Gastroesophageal sphincter (tissue), 4 donors: Measurements from ENCODE around the gene PCED1B. TPM values are rescaled to one million over a fixed set of nuclear protein-coding genes. Genes with fewer than 3 reads are reported as not detected.

Source experiments
- ATAC-seq: fragments of 150-250 bp; one replicate; pipeline ENCODE4 v1.9.1; 2016; ENCODE audit warnings: mild to moderate bottlenecking, moderate library complexity
- H3K27ac ChIP-seq, 4 donors: fragments of 200-600 bp; sonication (generic) in 3 of 4; 1 replicate in 3 of 4; 2 replicates in 1 of 4; pipeline ENCODE4 v1.5.1; 2016 to 2019
- H3K27me3 ChIP-seq: fragments of 200-600 bp; sonication (generic); one replicate; pipeline ENCODE4 v1.5.1; 2019
- H3K36me3 ChIP-seq, 2 donors: fragments of 200-600 bp; sonication (generic); one replicate each; pipeline ENCODE4 v1.5.1; 2019; ENCODE audit warnings: control low read depth in 1 of 2
- H3K4me1 ChIP-seq, 3 donors: fragments of 200-600 bp; sonication (generic); 1 replicate in 2 of 3; 2 replicates in 1 of 3; pipeline ENCODE4 v1.5.1; 2016 to 2019; ENCODE audit warnings: control low read depth in 2 of 3
- H3K4me3 ChIP-seq, 2 donors: fragments of 200-600 bp; sonication (generic); one replicate each; pipeline ENCODE4 v1.5.1; 2019; ENCODE audit warnings: mild to moderate bottlenecking in 1 of 2, moderate library complexity in 1 of 2
- H3K9me3 ChIP-seq, 3 donors: fragments of 200-600 bp; sonication (generic); one replicate each; pipeline ENCODE4 v1.5.1; 2017 to 2019; ENCODE audit warnings: control low read depth in 2 of 3
- CTCF ChIP-seq, 4 experiments: fragments of 200-600 bp in 2 of 4; fragments of 450-650 bp in 2 of 4; sonication (generic) in 1 of 4; IDR thresholded peaks; one replicate each; pipeline ENCODE4 v1.5.1; 2017 to 2019; ENCODE audit warnings: antibody characterized with exemption in 4 of 4, mild to moderate bottlenecking in 2 of 4, moderate library complexity in 2 of 4
- EP300 ChIP-seq: sonication (generic); formaldehyde crosslinking; IDR thresholded peaks from one replicate; pipeline ENCODE4 v1.6.1; 2017; ENCODE audit warnings: antibody characterized with exemption, mild to moderate bottlenecking
- POLR2A ChIP-seq, 2 donors: fragments of 450-650 bp; IDR thresholded peaks; one replicate each; pipeline ENCODE4 v1.6.1; 2017; ENCODE audit warnings: antibody characterized with exemption in 2 of 2, mild to moderate bottlenecking in 2 of 2, moderate library complexity in 1 of 2
- POLR2AphosphoS5 ChIP-seq: sonication (generic); formaldehyde crosslinking; IDR thresholded peaks from one replicate; pipeline ENCODE4 v1.6.1; 2017; ENCODE audit warnings: antibody characterized with exemption
- WGBS, 2 donors: methylation state at CpG; one replicate each; pipeline ENCODE4 v1.1.5; 2018; ENCODE audit warnings: low coverage in 1 of 2; 5-methylcytosine and 5-hydroxymethylcytosine counted together
- total RNA-seq, 4 donors: library from RNA; depleted of rRNA; stranded (reverse); fragments of >200 nt; gene quantifications; one replicate each; pipeline ENCODE4 v1.1.0, GENCODE V29; 2016

PCED1B gene
- total RNA-seq, 4 donors from 2014 or later: 0.22 to 2.7 (median 1.7) TPM; not detected in 1

GRCh38 chr12:47156167-47156736 lies 76.8 kb downstream of the PCED1B start:
- peaks cover 0 to 20% (median 4%) of the 10 kb centered on the region in 3 donors for H3K4me1 ChIP-seq
- peak overlapping the region in 3 of 4 donors; percentile 11 to 38 (median 37) for H3K27ac ChIP-seq
- no peaks in the 10 kb centered on the region for H3K27me3 ChIP-seq
- no peak for TF ChIP-seq POLR2A (IDR thresholded peaks at IDR 0.05)
- TF ChIP-seq EP300: no peak
- TF ChIP-seq POLR2AphosphoS5: no peak
- no peak for TF ChIP-seq CTCF (IDR thresholded peaks at IDR 0.05)
- H3K4me3 ChIP-seq: no peak overlapping the region
- no peaks in the 10 kb centered on the region for H3K9me3 ChIP-seq
- no peaks in the 10 kb centered on the region for H3K36me3 ChIP-seq
- WGBS, 2 donors: 43 to 50% methylated on average over 2 of the region's 2 CpGs
- ATAC-seq: no peak

GRCh38 chr12:47158792-47159191 lies 79.4 kb downstream of the PCED1B start:
- WGBS, 2 donors: 63 to 82% methylated on average over 1 of the region's 1 CpG
- Histone ChIP-seq H3K4me3 (no peak overlapping the region), H3K9me3 (peaks cover 0 to 5% (median 0%) of the 10 kb centered on the region in 3 donors), H3K36me3 (no peaks in the 10 kb centered on the region), H3K4me1 (peaks cover 0 to 20% (median 4%) of the 10 kb centered on the region in 3 donors), H3K27me3 (no peaks in the 10 kb centered on the region), H3K27ac (no peak overlapping the region)
- ATAC-seq: no peak
- TF ChIP-seq POLR2AphosphoS5: no peak
- TF ChIP-seq EP300: no peak
- no peak for TF ChIP-seq POLR2A (IDR thresholded peaks at IDR 0.05)
- no peak for TF ChIP-seq CTCF (IDR thresholded peaks at IDR 0.05)

- WGBS, 2 donors: 92% methylated on average over 1 of the region's 1 CpG; no CpG with 5 or more reads in 1 of the 2 donors
- no peak overlapping the region for H3K27ac ChIP-seq
- H3K36me3 ChIP-seq: no peaks in the 10 kb centered on the region
- no peak overlapping the region for H3K4me3 ChIP-seq
- peaks cover 0 to 5% (median 0%) of the 10 kb centered on the region in 3 donors for H3K9me3 ChIP-seq
- peaks cover 0 to 20% (median 4%) of the 10 kb centered on the region in 3 donors for H3K4me1 ChIP-seq
- no peaks in the 10 kb centered on the region for H3K27me3 ChIP-seq
- TF ChIP-seq POLR2AphosphoS5 (no peak), CTCF (IDR thresholded peaks at IDR 0.05) (no peak), EP300 (no peak), POLR2A (IDR thresholded peaks at IDR 0.05) (no peak)
- no peak for ATAC-seq
Observed at GRCh38 chr12:47159348-47159747, 79.9 kb downstream of the PCED1B start.

- Histone ChIP-seq H3K36me3 (no peaks in the 10 kb centered on the region), H3K4me3 (no peak overlapping the region), H3K9me3 (peaks cover 0 to 5% (median 0%) of the 10 kb centered on the region in 3 donors), H3K4me1 (peaks cover 0 to 11% (median 3%) of the 10 kb centered on the region in 3 donors), H3K27me3 (no peaks in the 10 kb centered on the region), H3K27ac (no peak overlapping the region)
- ATAC-seq: no peak
- TF ChIP-seq EP300 (no peak), CTCF (IDR thresholded peaks at IDR 0.05) (no peak), POLR2AphosphoS5 (no peak), POLR2A (IDR thresholded peaks at IDR 0.05) (no peak)
- WGBS, 2 donors: 78 to 100% methylated on average over 1 to 2 of the region's 2 CpGs
Observed at GRCh38 chr12:47160316-47161244, 81.2 kb downstream of the PCED1B start.
